Fibroblast of mammary gland (primary cell): ENCODE results near the gene FBN1.

Source experiments
- DNase-seq: peaks from one replicate; pipeline ENCODE4 v3.0.0-alpha.2; 2010; ENCODE audit warnings: low read depth
- H3K4me3 ChIP-seq: 2 replicates; pipeline ENCODE4 v1.5.1; 2011; ENCODE audit warnings: low read depth, mild to moderate bottlenecking, low read length, moderate library complexity; ENCODE audit not compliant: control insufficient read depth
- TF ChIP-seq, protein P1 (sequence below): conservative IDR thresholded peaks from 2 replicates; pipeline ENCODE4 v1.5.1; 2011; ENCODE audit warnings: low read depth, low read length, inconsistent platforms; ENCODE audit not compliant: control insufficient read depth, insufficient read depth

FBN1 gene

DNA sequence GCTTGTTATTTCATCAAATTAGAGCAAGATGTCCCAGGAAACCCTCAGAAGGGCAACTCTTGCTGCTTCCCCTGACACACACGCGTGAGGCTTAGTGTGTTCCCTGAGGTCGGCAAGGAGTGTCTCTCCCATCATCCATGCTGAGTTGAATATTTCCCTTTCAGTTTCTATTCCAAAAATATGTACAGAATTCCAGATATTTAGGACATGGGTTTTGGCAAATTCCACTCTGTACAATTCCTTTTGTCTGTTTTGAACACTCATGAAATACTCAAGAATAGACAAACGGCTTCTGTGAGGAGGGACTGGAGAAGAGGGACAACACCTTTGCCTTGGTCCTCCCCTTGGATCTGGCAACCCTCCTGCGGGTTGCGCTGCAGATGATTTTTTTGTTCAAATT is 176.2 kb downstream of the FBN1 start:
- H3K4me3 ChIP-seq, result no peak overlapping the region
- TF ChIP-seq, protein P1, sequence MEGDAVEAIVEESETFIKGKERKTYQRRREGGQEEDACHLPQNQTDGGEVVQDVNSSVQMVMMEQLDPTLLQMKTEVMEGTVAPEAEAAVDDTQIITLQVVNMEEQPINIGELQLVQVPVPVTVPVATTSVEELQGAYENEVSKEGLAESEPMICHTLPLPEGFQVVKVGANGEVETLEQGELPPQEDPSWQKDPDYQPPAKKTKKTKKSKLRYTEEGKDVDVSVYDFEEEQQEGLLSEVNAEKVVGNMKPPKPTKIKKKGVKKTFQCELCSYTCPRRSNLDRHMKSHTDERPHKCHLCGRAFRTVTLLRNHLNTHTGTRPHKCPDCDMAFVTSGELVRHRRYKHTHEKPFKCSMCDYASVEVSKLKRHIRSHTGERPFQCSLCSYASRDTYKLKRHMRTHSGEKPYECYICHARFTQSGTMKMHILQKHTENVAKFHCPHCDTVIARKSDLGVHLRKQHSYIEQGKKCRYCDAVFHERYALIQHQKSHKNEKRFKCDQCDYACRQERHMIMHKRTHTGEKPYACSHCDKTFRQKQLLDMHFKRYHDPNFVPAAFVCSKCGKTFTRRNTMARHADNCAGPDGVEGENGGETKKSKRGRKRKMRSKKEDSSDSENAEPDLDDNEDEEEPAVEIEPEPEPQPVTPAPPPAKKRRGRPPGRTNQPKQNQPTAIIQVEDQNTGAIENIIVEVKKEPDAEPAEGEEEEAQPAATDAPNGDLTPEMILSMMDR, result no peak
- DNase-seq, result no peak

- TF ChIP-seq, protein P1, result no peak
- no peak for DNase-seq
- no peak overlapping the region for H3K4me3 ChIP-seq
Measured at GRCh38 chr15:48467801-48468200, 177.7 kb downstream of the FBN1 start.

DNA sequence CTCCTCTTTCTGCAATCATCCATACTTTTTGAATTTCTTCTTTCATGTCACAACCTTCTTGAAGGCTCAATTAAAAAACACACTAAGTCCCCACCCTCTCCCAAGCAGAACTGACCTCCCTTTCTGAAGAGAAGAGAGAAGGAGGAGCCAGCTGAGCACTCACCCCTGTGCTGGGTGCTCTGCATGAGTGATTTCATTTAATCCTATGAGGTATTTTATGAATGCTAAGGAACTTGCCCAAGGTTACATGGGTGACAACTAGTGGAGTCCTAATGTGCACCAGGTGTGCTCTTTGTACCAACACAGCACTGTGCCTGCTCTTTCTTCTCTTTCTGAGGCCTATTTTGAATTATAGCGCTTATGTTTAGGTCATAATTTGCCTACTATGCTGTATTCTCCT is 178.7 kb downstream of the FBN1 start:
- TF ChIP-seq, protein P1, result no peak
- no peak for DNase-seq
- no peak overlapping the region for H3K4me3 ChIP-seq

DNA sequence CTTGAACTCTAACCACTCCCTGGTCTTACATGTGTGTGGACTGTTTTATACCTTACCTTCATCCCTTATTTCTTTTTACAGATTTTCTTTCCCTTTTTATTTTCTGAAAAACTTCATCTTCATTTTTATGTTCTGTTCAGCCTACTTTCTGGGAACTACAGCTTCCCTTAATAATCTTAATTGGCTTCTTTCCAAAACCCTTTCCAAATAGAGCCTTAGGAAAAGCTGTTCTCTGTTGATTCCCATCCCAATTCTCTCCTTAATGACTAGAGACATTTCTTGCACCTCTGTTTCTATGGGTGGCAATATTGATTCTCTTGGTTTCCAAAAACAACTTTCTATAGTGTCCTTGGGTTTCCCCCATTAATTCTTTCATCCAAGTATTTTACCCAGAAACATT is 179.4 kb downstream of the FBN1 start:
- TF ChIP-seq, protein P1, result no peak
- H3K4me3 ChIP-seq, result no peak overlapping the region

DNA sequence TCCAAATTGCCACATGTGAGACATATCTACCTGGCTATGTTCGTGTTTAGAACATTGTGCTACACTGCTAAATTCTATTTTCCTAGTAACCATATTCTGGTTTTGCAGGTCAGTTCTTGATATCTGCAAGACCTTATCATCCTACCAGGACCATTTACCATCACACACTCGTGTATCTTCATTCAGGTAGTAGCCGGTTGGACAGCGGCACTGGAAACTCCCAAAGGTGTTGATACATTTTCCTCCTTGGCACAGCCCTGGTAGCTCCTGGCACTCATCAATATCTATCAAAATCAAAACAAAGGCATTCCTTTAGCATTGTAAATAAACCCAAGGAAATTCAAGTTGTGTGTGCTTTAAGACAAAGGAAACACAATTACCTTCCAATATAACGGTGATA is 180.1 kb downstream of the FBN1 start:
- DNase-seq, result no peak
- TF ChIP-seq, protein P1, result no peak
- H3K4me3 ChIP-seq, result no peak overlapping the region

More for the DNA sequence above, 179.4 kb downstream of the FBN1 start:
- no peak for DNase-seq

- H3K4me3 ChIP-seq, result no peak overlapping the region
- DNase-seq, result peak; percentile 48
- TF ChIP-seq, protein P1, result no peak
Measured at GRCh38 chr15:48463366-48463880, 182.1 kb downstream of the FBN1 start.

DNA sequence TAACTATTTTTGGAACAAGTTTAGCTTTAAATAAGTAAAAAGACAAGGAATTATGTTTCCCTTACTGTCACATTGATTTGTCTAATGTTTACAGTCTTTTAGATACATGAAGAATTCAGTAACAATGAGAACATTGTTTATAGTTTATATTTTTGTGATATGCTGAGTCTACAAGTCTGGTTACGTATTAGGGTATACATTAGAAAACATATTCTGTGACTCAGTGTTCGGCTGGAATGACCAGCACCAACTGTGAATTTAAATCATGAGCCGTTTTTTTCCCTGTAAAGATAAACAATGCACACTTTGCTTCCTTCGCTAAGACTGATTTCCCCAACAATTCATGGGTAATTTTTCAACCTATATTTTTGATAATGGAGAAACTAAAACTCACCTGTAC is 182.8 kb downstream of the FBN1 start:
- TF ChIP-seq, protein P1, result no peak
- no peak overlapping the region for H3K4me3 ChIP-seq
- DNase-seq, result no peak
